Endodermal cell (in vitro differentiated cells): ENCODE data around the gene PRODH2. TPM values are rescaled to one million over a fixed set of nuclear protein-coding genes. Genes with fewer than 3 reads are reported as not detected.

ENCODE experiments used
- DNase-seq: peaks from one replicate; pipeline ENCODE4 v3.0.0-alpha.2; 2017
- H3K27ac ChIP-seq: 2 replicates; pipeline ENCODE4 v1.5.1; 2013; ENCODE audit warnings: mild to moderate bottlenecking, low read depth, low read length, moderate library complexity
- H3K27me3 ChIP-seq: 2 replicates; pipeline ENCODE4 v1.6.1; 2013; ENCODE audit warnings: mild to moderate bottlenecking, low read length, moderate library complexity; ENCODE audit not compliant: insufficient read depth, control insufficient read depth, poor library complexity, severe bottlenecking
- H3K36me3 ChIP-seq: 2 replicates; pipeline ENCODE4 v1.7.0; 2013; ENCODE audit warnings: mild to moderate bottlenecking, low read length, moderate library complexity; ENCODE audit not compliant: control insufficient read depth, insufficient read depth
- H3K4me1 ChIP-seq: one replicate; pipeline ENCODE4 v1.7.0; 2013; ENCODE audit warnings: low read length; ENCODE audit not compliant: control insufficient read depth, insufficient read depth
- H3K4me3 ChIP-seq: 2 replicates; pipeline ENCODE4 v1.5.1; 2013; ENCODE audit warnings: mild to moderate bottlenecking, low read length, moderate library complexity
- H3K9ac ChIP-seq: 2 replicates; pipeline ENCODE4 v1.6.1; 2013; ENCODE audit warnings: mild to moderate bottlenecking, low read length, moderate library complexity; ENCODE audit not compliant: poor library complexity, severe bottlenecking; ENCODE audit errors: extremely low read depth
- H3K9me3 ChIP-seq: 2 replicates; pipeline ENCODE4 v1.6.1; 2013; ENCODE audit warnings: mild to moderate bottlenecking, low read length, moderate library complexity; ENCODE audit not compliant: control insufficient read depth
- H3K27ac Mint-ChIP-seq: 2 replicates; pipeline ENCODE4 v1.8.0; 2020; ENCODE audit warnings: mixed read lengths
- H3K27me3 Mint-ChIP-seq: 2 replicates; pipeline ENCODE4 v1.8.0; 2021; ENCODE audit warnings: mild to moderate bottlenecking, mixed read lengths; ENCODE audit not compliant: insufficient read depth
- H3K36me3 Mint-ChIP-seq: 2 replicates; pipeline ENCODE4 v1.8.0; 2020; ENCODE audit warnings: low read depth, mixed read lengths
- H3K4me1 Mint-ChIP-seq: 2 replicates; pipeline ENCODE4 v1.8.0; 2020; ENCODE audit warnings: mixed read lengths
- H3K4me3 Mint-ChIP-seq: 2 replicates; pipeline ENCODE4 v1.8.0; 2020; ENCODE audit warnings: mild to moderate bottlenecking, moderate library complexity, mixed read lengths
- H3K9me3 Mint-ChIP-seq: 2 replicates; pipeline ENCODE4 v1.8.0; 2020; ENCODE audit warnings: mild to moderate bottlenecking, mixed read lengths
- CTCF ChIP-seq: fragments of 200-600 bp; sonication (generic); conservative IDR thresholded peaks from 2 replicates; pipeline ENCODE4 v1.5.0; 2021; ENCODE audit warnings: antibody characterized with exemption, mild to moderate bottlenecking
- WGBS, 2 experiments: methylation state at CpG; one replicate each; pipeline versions ENCODE4 v1.1.5 to v1.1.7; 2013; ENCODE audit warnings: missing lambda C conversion rate in 2 of 2, mixed read lengths in 1 of 2; ENCODE audit not compliant: insufficient coverage in 1 of 2, insufficient read length in 1 of 2; 5-methylcytosine and 5-hydroxymethylcytosine counted together
- total RNA-seq, 2 donors: library from RNA; stranded (reverse); fragmentation: NEBNext Ultra II Directional in 1 of 2; extraction: Animal tissue kit (Norgen Biotek cat#: 25700) in 1 of 2; gene quantifications; 2 replicates in 1 of 2; 3 replicates in 1 of 2; pipeline ENCODE4 v1.2.1, GENCODE V29; 2021

The PRODH2 gene
- total RNA-seq, 2 donors from 2014 or later, result 1.0 to 1.5 TPM

GRCh38 chr19:35786299-35787160, 26.1 kb downstream of the PRODH2 start:
- peaks cover 7% of the 10 kb centered on the region for H3K4me1 Mint-ChIP-seq
- H3K9me3 Mint-ChIP-seq, result no peaks in the 10 kb centered on the region
- H3K4me3 Mint-ChIP-seq, result peak overlapping the region; percentile 49

GRCh38 chr19:35785339-35785627, 27.4 kb downstream of the PRODH2 start:
- H3K27me3 ChIP-seq, result no peaks in the 10 kb centered on the region
- DNase-seq, result no peak
- H3K36me3 Mint-ChIP-seq, result no peaks in the 10 kb centered on the region
- no peak overlapping the region for H3K27ac Mint-ChIP-seq
- no peak overlapping the region for H3K27ac ChIP-seq
- no peaks in the 10 kb centered on the region for H3K4me1 ChIP-seq
- H3K9me3 ChIP-seq, result no peaks in the 10 kb centered on the region
- H3K27me3 Mint-ChIP-seq, result peaks cover 3% of the 10 kb centered on the region
- no peak overlapping the region for H3K9ac ChIP-seq
- peak overlapping the region; percentile 49 for H3K4me3 Mint-ChIP-seq
- WGBS, 2 experiments, result 80 to 92% methylated on average over 9 to 10 of the region's 10 CpGs
- no peak for TF ChIP-seq CTCF
- no peaks in the 10 kb centered on the region for H3K36me3 ChIP-seq
- no peaks in the 10 kb centered on the region for H3K9me3 Mint-ChIP-seq
- peaks cover 7% of the 10 kb centered on the region for H3K4me1 Mint-ChIP-seq
- H3K4me3 ChIP-seq, result no peak overlapping the region

More at GRCh38 chr19:35786299-35787160, 26.1 kb downstream of the PRODH2 start:
- no peak for TF ChIP-seq CTCF
- Histone ChIP-seq H3K27me3 (no peaks in the 10 kb centered on the region), H3K4me1 (no peaks in the 10 kb centered on the region), H3K27ac (no peak overlapping the region), H3K9ac (no peak overlapping the region), H3K9me3 (no peaks in the 10 kb centered on the region), H3K4me3 (no peak overlapping the region), H3K36me3 (no peaks in the 10 kb centered on the region)
- H3K27ac Mint-ChIP-seq, result no peak overlapping the region
- peaks cover 3% of the 10 kb centered on the region for H3K27me3 Mint-ChIP-seq
- no peaks in the 10 kb centered on the region for H3K36me3 Mint-ChIP-seq
- 87 to 92% methylated on average over 10 to 30 of the region's 31 CpGs for WGBS, 2 experiments
- DNase-seq, result no peak

GRCh38 chr19:35784503-35785338, 27.9 kb downstream of the PRODH2 start:
- Mint-ChIP-seq H3K4me3 (peak overlapping the region; percentile 49), H3K27ac (no peak overlapping the region), H3K4me1 (peaks cover 7% of the 10 kb centered on the region), H3K27me3 (peaks cover 3% of the 10 kb centered on the region), H3K9me3 (no peaks in the 10 kb centered on the region), H3K36me3 (no peaks in the 10 kb centered on the region)
- Histone ChIP-seq H3K36me3 (no peaks in the 10 kb centered on the region), H3K27ac (no peak overlapping the region), H3K4me1 (no peaks in the 10 kb centered on the region), H3K4me3 (no peak overlapping the region), H3K9me3 (no peaks in the 10 kb centered on the region), H3K9ac (no peak overlapping the region), H3K27me3 (no peaks in the 10 kb centered on the region)
- WGBS, 2 experiments, result 28 to 68% methylated on average over 10 to 45 of the region's 45 CpGs
- TF ChIP-seq CTCF, result peak; percentile 66
- DNase-seq, result peak; percentile 97
